Measurements from ENCODE around the gene JSRP1. TPM values are rescaled to one million over a fixed set of nuclear protein-coding genes. Genes with fewer than 3 reads are reported as not detected.

JSRP1 gene
- total and polyA plus RNA-seq, 2 of the 8 experiments (the other 6 are each of a cell fraction or from before 2014, with no cell fraction given): 0.24 to 0.56 TPM

- Histone ChIP-seq H3K79me1 (ENCODE audit: low read depth, low read length) (peaks cover 3% of the 10 kb centered on the region; the same call in 1 of the 2 replicates), H3K4me2 (ENCODE audit: insufficient read depth in 1 of 2, low read depth in 2 of 2, low read length in 2 of 2) (peak overlapping the region; percentile 65 to 73), H4K8ac (ENCODE audit: extremely low read depth, insufficient read depth, low read length) (no peak overlapping the region; the same call in none of the 2 replicates), H3K9me3 (ENCODE audit: insufficient read depth in 2 of 2, low read depth in 1 of 2, low read length in 1 of 2) (no peaks in the 10 kb centered on the region), H2BK12ac (ENCODE audit: low read depth, low read length) (no peak overlapping the region), H3K14ac (ENCODE audit: insufficient read length) (no peak overlapping the region), H2BK120ac (replicated peaks; ENCODE audit: low read depth, low read length) (no peak overlapping the region), H3K36me3 (ENCODE audit: control insufficient read depth in 2 of 4, insufficient read depth in 4 of 4, low read length in 3 of 4) (peaks cover 3 to 23% (median 9%) of the 10 kb centered on the region in 4 experiments; a peak in 5 of 8 replicates), H3K4ac (replicated peaks; ENCODE audit: insufficient read length, low read depth, low read length) (no peak overlapping the region), H3K18ac (ENCODE audit: extremely low read depth, low read length) (no peak overlapping the region; the same call in 1 of the 2 replicates), H2BK20ac (ENCODE audit: low read length) (no peak overlapping the region), H3K27ac (ENCODE audit: low read depth, low read length) (no peak overlapping the region), H4K91ac (replicated peaks; ENCODE audit: insufficient read length, low read length) (no peak overlapping the region), H3K4me1 (replicated peaks in 1 of 4; ENCODE audit: control insufficient read depth in 3 of 4, insufficient read depth in 4 of 4, low read length in 3 of 4) (peaks cover 0 to 18% (median 7%) of the 10 kb centered on the region in 4 experiments; a peak in 5 of 7 replicates), H3K79me2 (ENCODE audit: control insufficient read depth in 1 of 2, insufficient read depth in 2 of 2, low read length in 2 of 2) (peaks cover 20 to 40% of the 10 kb centered on the region in 2 experiments; a peak in 3 of 4 replicates), H3K27me3 (replicated peaks in 1 of 4; ENCODE audit: control insufficient read depth in 3 of 4, extremely low read depth in 1 of 4, insufficient read depth in 3 of 4, low read length in 3 of 4) (no peaks in the 10 kb centered on the region), H2BK5ac (ENCODE audit: low read depth, low read length) (peak overlapping the region; percentile 78; the same call in 1 of the 2 replicates), H4K5ac (ENCODE audit: insufficient read length, low read depth, low read length) (no peak overlapping the region), H3K23me2 (ENCODE audit: low read depth, low read length) (peaks cover 5% of the 10 kb centered on the region; the same call in 1 of the 2 replicates), H3K56ac (replicated peaks; ENCODE audit: insufficient read length, low read depth, low read length) (no peak overlapping the region), H2AK5ac (ENCODE audit: low read depth, low read length) (no peak overlapping the region), H2BK15ac (ENCODE audit: low read length) (no peak overlapping the region), H3K4me3 (ENCODE audit: extremely low read depth in 1 of 4, insufficient read depth in 2 of 4, low read depth in 3 of 4, low read length in 4 of 4) (peak overlapping the region; percentile 87 to 100 (median 94)), H4K20me1 (replicated peaks in 1 of 2; ENCODE audit: control insufficient read depth in 1 of 2, insufficient read depth in 2 of 2, low read length in 2 of 2) (peaks cover 22 to 30% of the 10 kb centered on the region in 2 experiments), H3K9ac (replicated peaks in 1 of 4; ENCODE audit: extremely low read depth in 1 of 4, low read depth in 3 of 4, low read length in 3 of 4) (peak overlapping the region; percentile 49 to 84 (median 66); a peak in 6 of 7 replicates), H2AFZ (ENCODE audit: low read length) (no peak overlapping the region), H3K23ac (ENCODE audit: insufficient read length) (no peak overlapping the region)
- CTCF ChIA-PET (ENCODE audit: partially characterized antibody): interaction anchor here (0.6 to 5.3 kb wide), 7 partner anchors 9 to 301 kb away, joined by 3 to 46 read pairs (median 5); partner anchors contain the start of gene TMPRSS9
- no peak for DNase-seq (ENCODE audit: low read depth in 1 of 2, low spot score in 2 of 2)
- POLR2A ChIA-PET (ENCODE audit: partially characterized antibody): interaction anchor here (0.6 to 23.4 kb wide), 21 partner anchors 8 to 207 kb away, joined by 3 to 330 read pairs (median 6); partner anchors contain the start of genes AMH, JSRP1, LSM7 and PLEKHJ1
- FAIRE-seq: no peak
- WGBS, 2 experiments (ENCODE audit: extremely low coverage in 1 of 2, insufficient coverage in 1 of 2, insufficient read length in 1 of 2, insufficient replicate concordance in 2 of 2, low coverage in 1 of 2, low lambda C conversion rate in 2 of 2, missing lambda C conversion rate in 1 of 2): 65% methylated on average over 35 of the region's 43 CpGs; no CpG with 5 or more reads in 1 of the 2 experiments
- TF ChIP-seq PHF8 (conservative IDR thresholded peaks at IDR 0.05; ENCODE audit: low read depth, low read length) (no peak), SIX5 (IDR thresholded peaks at IDR 0.05; ENCODE audit: low read depth, low read length) (no peak), RAD21 (IDR thresholded peaks at IDR 0.05 in 1 of 2, conservative IDR thresholded peaks at IDR 0.05 in 1 of 2; ENCODE audit: low read depth in 2 of 2, low read length in 2 of 2) (no peak), NANOG (IDR thresholded peaks at IDR 0.05; ENCODE audit: insufficient read depth, low read depth, low read length, poor library complexity, severe bottlenecking) (no peak), CREB1 (IDR thresholded peaks at IDR 0.05) (no peak), SP4 (IDR thresholded peaks at IDR 0.05; ENCODE audit: low read length) (no peak), TBP (IDR thresholded peaks at IDR 0.05; ENCODE audit: low read depth, low read length) (no peak), RFX5 (IDR thresholded peaks at IDR 0.05; ENCODE audit: borderline replicate concordance, low read depth, low read length) (no peak), SRF (IDR thresholded peaks at IDR 0.05; ENCODE audit: low read depth, low read length) (no peak)
Observed at GRCh38 chr19:2271234-2272103, 15.3 kb upstream of the JSRP1 start.
